Tibial nerve (tissue), 4 donors: ENCODE measurements around the gene PPP1R16B. TPM values are rescaled to one million over a fixed set of nuclear protein-coding genes. Genes with fewer than 3 reads are reported as not detected.

ENCODE experiments used
- DNase-seq, 2 donors: peaks; one replicate each; pipeline ENCODE4 v3.0.0-alpha.2; 2019; ENCODE audit warnings: low spot score in 2 of 2
- H3K27ac ChIP-seq, 4 donors: fragments of 200-600 bp; sonication (generic) in 3 of 4; one replicate each; pipeline ENCODE4 v1.5.1; 2017 to 2019; ENCODE audit warnings: mild to moderate bottlenecking in 1 of 4
- H3K27me3 ChIP-seq, 2 donors: fragments of 200-600 bp; sonication (generic) in 1 of 2; one replicate each; pipeline versions ENCODE4 v1.5.1 to v1.6.0; 2017 to 2019
- H3K36me3 ChIP-seq, 3 donors: fragments of 200-600 bp; sonication (generic); one replicate each; pipeline ENCODE4 v1.5.1; 2018 to 2019
- H3K4me1 ChIP-seq, 4 donors: fragments of 200-600 bp; sonication (generic) in 3 of 4; one replicate each; pipeline ENCODE4 v1.5.1; 2017 to 2019
- H3K4me3 ChIP-seq, 4 donors: fragments of 200-600 bp; sonication (generic) in 3 of 4; one replicate each; pipeline ENCODE4 v1.5.1; 2017 to 2019; ENCODE audit warnings: mild to moderate bottlenecking in 1 of 4, moderate library complexity in 1 of 4
- H3K9me3 ChIP-seq, 4 donors: fragments of 200-600 bp; sonication (generic) in 3 of 4; one replicate each; pipeline ENCODE4 v1.5.1; 2017 to 2019
- CTCF ChIP-seq, 5 experiments: fragments of 200-600 bp in 3 of 5; fragments of 450-650 bp in 2 of 5; sonication (generic) in 3 of 5; IDR thresholded peaks; one replicate each; pipeline ENCODE4 v1.5.1; 2016 to 2019; ENCODE audit warnings: antibody characterized with exemption in 5 of 5, mild to moderate bottlenecking in 3 of 5, moderate library complexity in 2 of 5
- EP300 ChIP-seq, 2 donors: sonication (generic); formaldehyde crosslinking; IDR thresholded peaks; one replicate each; pipeline ENCODE4 v1.6.1; 2017; ENCODE audit warnings: antibody characterized with exemption in 2 of 2, mild to moderate bottlenecking in 1 of 2
- POLR2A ChIP-seq, 2 donors: fragments of 450-650 bp; IDR thresholded peaks; one replicate each; pipeline ENCODE4 v1.6.1; 2017; ENCODE audit warnings: antibody characterized with exemption in 2 of 2, mild to moderate bottlenecking in 2 of 2, moderate library complexity in 2 of 2
- WGBS, 2 donors: methylation state at CpG; one replicate each; pipeline ENCODE4 v1.1.5; 2018; 5-methylcytosine and 5-hydroxymethylcytosine counted together
- total RNA-seq, 4 donors: library from RNA; depleted of rRNA; stranded (reverse); fragments of >200 nt; gene quantifications; one replicate each; pipeline ENCODE4 v1.1.0, GENCODE V29; 2016

The PPP1R16B gene
- total RNA-seq, 4 donors from 2014 or later, result 2.1 to 5.7 (median 4.6) TPM

GRCh38 chr20:38880952-38881735, 75.6 kb downstream of the PPP1R16B start:
- peaks cover 0 to 5% (median 0%) of the 10 kb centered on the region in 4 donors for H3K4me1 ChIP-seq
- no peaks in the 10 kb centered on the region for H3K36me3 ChIP-seq
- H3K27me3 ChIP-seq, result no peaks in the 10 kb centered on the region
- DNase-seq, result no peak
- H3K9me3 ChIP-seq, result peaks cover 0 to 2% (median 0%) of the 10 kb centered on the region in 4 donors
- 66 to 70% methylated on average over 13 to 14 of the region's 14 CpGs for WGBS, 2 donors
- TF ChIP-seq EP300 (IDR thresholded peaks at IDR 0.05) (no peak), CTCF (IDR thresholded peaks at IDR 0.05) (no peak), POLR2A (IDR thresholded peaks at IDR 0.05) (no peak)
- no peak overlapping the region for H3K4me3 ChIP-seq
- H3K27ac ChIP-seq, result no peak overlapping the region

DNA sequence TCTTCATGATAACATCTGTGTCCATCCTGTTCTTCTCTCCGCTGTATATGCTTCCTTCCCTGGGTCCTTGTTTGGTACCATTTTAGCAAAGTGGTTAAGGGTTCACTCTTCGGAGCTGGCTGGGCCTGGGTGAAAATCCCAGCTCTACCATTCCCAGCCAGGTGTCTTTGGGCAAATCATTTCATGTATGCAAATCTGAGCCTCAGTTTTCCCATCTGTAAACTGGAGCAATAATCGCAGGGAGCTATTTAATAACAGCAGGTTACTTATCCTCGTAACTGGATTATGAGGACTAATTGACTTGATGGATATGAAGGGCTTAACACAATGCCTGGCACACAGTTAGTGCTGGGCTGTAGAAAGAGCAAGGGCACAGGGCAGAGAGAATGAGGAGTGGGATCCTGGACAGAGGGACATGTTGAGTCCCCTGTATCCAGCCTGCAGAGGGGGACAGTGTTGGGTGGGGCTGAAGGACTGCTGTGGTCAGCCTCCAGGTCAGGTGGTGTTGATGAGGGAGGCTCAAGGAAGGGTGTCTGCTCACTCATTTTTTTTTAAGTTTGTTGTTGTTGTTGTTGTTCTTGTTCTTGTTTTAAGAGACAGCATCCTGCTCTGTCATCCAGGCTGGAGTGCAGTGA, 76.4 kb downstream of the PPP1R16B start:
- WGBS, 2 donors, result 94 to 95% methylated on average over 4 of the region's 4 CpGs
- Histone ChIP-seq H3K27ac (no peak overlapping the region), H3K36me3 (no peaks in the 10 kb centered on the region), H3K4me3 (no peak overlapping the region), H3K4me1 (peaks cover 0 to 5% (median 0%) of the 10 kb centered on the region in 4 donors), H3K9me3 (peaks cover 0 to 2% (median 0%) of the 10 kb centered on the region in 4 donors), H3K27me3 (no peaks in the 10 kb centered on the region)
- DNase-seq, result no peak
- no peak for TF ChIP-seq POLR2A (IDR thresholded peaks at IDR 0.05)
- no peak for TF ChIP-seq EP300 (IDR thresholded peaks at IDR 0.05)
- no peak for TF ChIP-seq CTCF (IDR thresholded peaks at IDR 0.05)

DNA sequence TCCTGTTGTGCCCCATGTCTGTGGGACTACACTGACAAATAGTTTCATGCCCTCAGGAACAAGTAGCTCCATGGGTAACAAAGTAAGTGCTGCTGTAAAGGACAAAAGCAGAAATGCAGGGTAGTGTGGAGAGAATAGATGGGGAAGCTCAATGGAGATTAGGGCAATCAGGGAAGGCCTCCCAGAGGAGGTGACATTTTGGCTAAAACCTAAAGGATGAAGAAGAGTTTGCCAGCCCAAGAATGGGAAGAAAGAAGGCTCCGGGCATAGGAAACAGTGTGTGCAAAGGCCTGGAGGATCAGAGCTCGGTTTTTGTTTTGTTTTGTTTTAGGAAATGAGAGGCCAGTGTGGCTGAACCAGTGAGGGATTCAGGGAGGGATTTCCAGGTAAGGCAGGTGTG, 77.1 kb downstream of the PPP1R16B start:
- Histone ChIP-seq H3K36me3 (no peaks in the 10 kb centered on the region), H3K4me3 (no peak overlapping the region), H3K9me3 (no peaks in the 10 kb centered on the region), H3K27ac (no peak overlapping the region), H3K27me3 (no peaks in the 10 kb centered on the region), H3K4me1 (peaks cover 0 to 5% (median 0%) of the 10 kb centered on the region in 4 donors)
- 82 to 83% methylated on average over 2 of the region's 2 CpGs for WGBS, 2 donors
- no peak for TF ChIP-seq POLR2A (IDR thresholded peaks at IDR 0.05)
- TF ChIP-seq CTCF (IDR thresholded peaks at IDR 0.05), result no peak
- no peak for TF ChIP-seq EP300 (IDR thresholded peaks at IDR 0.05)
- DNase-seq, result no peak

DNA sequence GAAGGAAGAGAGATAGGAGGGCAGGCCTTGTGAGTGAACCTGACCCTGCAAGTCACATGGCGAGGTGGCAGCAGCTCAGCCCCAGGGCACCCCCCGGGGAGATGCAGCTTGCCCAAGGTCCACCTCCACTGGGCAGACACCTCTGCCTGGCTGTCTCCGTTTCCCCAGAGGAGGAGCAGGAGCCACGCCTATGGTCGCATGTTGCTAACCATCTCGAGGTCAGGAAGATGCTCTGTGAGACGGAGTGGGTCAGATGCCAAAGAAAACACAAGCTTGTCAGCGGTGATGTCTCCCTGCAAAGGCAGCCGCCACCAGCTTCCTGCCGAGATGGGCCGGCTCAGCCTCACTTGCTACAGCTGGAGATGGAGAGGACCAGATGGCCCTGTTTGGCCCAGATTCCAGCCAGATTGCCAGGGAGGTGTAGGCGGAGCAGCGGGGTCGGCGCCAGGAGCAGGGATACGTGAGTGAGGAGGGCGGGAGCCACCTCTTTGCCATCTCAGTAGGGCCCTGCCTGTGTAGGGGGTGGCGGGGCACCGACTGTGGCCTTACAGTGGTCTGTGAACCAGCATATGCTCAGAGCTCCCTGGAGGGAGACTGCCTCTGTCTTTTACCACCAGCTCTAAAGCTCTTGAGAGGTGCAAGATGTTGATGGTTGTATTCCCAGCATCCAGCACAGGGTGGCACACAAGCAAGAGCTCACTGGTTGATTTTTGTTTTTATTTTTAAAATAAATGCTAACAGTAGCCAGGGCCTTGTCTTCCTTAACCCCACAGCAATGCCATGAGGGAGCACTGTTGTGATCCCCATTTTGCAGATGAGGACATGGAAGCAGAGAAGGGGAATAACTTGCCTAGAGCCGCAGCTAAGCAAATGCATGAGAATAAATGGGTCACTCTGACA, 77.8 kb downstream of the PPP1R16B start:
- WGBS, 2 donors, result 45 to 60% methylated on average over 12 to 14 of the region's 20 CpGs
- Histone ChIP-seq H3K27ac (no peak overlapping the region), H3K9me3 (no peaks in the 10 kb centered on the region), H3K36me3 (no peaks in the 10 kb centered on the region), H3K27me3 (no peaks in the 10 kb centered on the region), H3K4me3 (no peak overlapping the region), H3K4me1 (peaks cover 0 to 5% (median 0%) of the 10 kb centered on the region in 4 donors)
- no peak for TF ChIP-seq CTCF (IDR thresholded peaks at IDR 0.05)
- TF ChIP-seq POLR2A (IDR thresholded peaks at IDR 0.05), result no peak
- no peak for TF ChIP-seq EP300 (IDR thresholded peaks at IDR 0.05)
- no peak for DNase-seq
